Measurements from ENCODE around the gene KLHDC4.

Gene KLHDC4

DNA sequence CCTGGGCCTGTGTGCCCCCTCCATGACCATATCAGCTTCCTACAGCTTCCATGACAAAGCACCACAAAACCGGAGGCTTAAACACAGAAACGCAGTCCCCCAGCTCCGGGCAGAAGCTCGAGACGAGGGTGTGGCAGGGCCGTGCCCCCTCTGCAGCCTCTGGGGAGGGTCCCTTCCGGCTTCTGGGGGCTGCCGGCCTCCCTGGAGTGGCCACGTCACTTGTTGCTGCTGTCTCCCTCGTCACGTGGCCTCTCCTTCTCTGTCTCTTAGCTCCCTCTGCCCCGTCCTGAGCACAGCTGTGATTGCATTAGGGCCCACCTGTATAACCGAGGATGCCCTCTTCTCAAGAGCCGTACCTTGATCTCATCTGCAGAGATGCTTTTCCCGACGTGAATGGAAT lies 98.9 kb downstream of the KLHDC4 start:
- no peak for DNase-seq
- no peak overlapping the region for H3K27ac ChIP-seq (ENCODE audit: low read length)
- H3K36me3 ChIP-seq (replicated peaks; ENCODE audit: insufficient read depth, low read length): no peaks in the 10 kb centered on the region
- H3K4me3 ChIP-seq (ENCODE audit: low read length): no peak overlapping the region
- H4K20me1 ChIP-seq (ENCODE audit: insufficient read depth, low read length): no peaks in the 10 kb centered on the region
- H3K79me2 ChIP-seq (ENCODE audit: low read length): no peaks in the 10 kb centered on the region
- no peaks in the 10 kb centered on the region for H3F3A ChIP-seq (ENCODE audit: insufficient read depth, low read length)
- H3K4me1 ChIP-seq (ENCODE audit: low read length): no peaks in the 10 kb centered on the region
- no peak overlapping the region for H3K9ac ChIP-seq (ENCODE audit: low read length)
- no peak overlapping the region for H2AFZ ChIP-seq (ENCODE audit: low read length)
- H3K4me2 ChIP-seq (ENCODE audit: low read depth, low read length): no peak overlapping the region
- TF ChIP-seq, protein P1, sequence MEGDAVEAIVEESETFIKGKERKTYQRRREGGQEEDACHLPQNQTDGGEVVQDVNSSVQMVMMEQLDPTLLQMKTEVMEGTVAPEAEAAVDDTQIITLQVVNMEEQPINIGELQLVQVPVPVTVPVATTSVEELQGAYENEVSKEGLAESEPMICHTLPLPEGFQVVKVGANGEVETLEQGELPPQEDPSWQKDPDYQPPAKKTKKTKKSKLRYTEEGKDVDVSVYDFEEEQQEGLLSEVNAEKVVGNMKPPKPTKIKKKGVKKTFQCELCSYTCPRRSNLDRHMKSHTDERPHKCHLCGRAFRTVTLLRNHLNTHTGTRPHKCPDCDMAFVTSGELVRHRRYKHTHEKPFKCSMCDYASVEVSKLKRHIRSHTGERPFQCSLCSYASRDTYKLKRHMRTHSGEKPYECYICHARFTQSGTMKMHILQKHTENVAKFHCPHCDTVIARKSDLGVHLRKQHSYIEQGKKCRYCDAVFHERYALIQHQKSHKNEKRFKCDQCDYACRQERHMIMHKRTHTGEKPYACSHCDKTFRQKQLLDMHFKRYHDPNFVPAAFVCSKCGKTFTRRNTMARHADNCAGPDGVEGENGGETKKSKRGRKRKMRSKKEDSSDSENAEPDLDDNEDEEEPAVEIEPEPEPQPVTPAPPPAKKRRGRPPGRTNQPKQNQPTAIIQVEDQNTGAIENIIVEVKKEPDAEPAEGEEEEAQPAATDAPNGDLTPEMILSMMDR (IDR thresholded peaks at IDR 0.05; ENCODE audit: low read length): no peak
- no peak for TF ChIP-seq EZH2phosphoT487 (IDR thresholded peaks at IDR 0.05; ENCODE audit: low read length)
- TF ChIP-seq EZH2 (optimal IDR thresholded peaks at IDR 0.05; ENCODE audit: low read depth, low read length): no peak
- H3K27me3 ChIP-seq (replicated peaks; ENCODE audit: insufficient read depth, low read length): peaks cover 77% of the 10 kb centered on the region
- no peaks in the 10 kb centered on the region for H3K9me2 ChIP-seq (replicated peaks; ENCODE audit: insufficient read depth, low read length)
- H3K9me3 ChIP-seq (replicated peaks; ENCODE audit: insufficient read depth, low read length): no peaks in the 10 kb centered on the region

DNA sequence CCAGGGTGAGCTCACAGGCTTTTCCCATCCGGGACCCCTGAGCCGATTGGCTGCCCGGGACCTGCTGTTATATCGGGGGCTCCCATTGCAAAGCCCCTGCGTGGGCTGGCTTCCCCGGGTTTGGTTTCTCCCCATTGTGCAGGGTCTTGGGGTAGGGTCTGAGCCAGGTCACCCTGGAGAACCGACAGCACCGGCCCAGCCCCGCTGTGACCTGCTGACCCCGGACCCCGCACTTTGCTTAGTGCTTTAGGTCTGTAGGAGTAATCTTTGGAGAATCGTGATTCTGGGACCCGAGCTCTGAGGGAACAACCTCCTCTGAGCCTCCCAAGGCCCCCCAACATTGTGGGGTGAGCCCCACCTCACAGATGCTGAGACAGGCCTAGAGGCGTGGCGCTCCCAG lies 100.6 kb downstream of the KLHDC4 start:
- no peaks in the 10 kb centered on the region for H3F3A ChIP-seq (ENCODE audit: insufficient read depth, low read length)
- DNase-seq: no peak
- H3K9me2 ChIP-seq (replicated peaks; ENCODE audit: insufficient read depth, low read length): no peaks in the 10 kb centered on the region
- H3K79me2 ChIP-seq (ENCODE audit: low read length): no peaks in the 10 kb centered on the region
- H3K9ac ChIP-seq (ENCODE audit: low read length): no peak overlapping the region
- H3K27me3 ChIP-seq (replicated peaks; ENCODE audit: insufficient read depth, low read length): peaks cover 60% of the 10 kb centered on the region
- no peaks in the 10 kb centered on the region for H3K36me3 ChIP-seq (replicated peaks; ENCODE audit: insufficient read depth, low read length)
- no peak overlapping the region for H2AFZ ChIP-seq (ENCODE audit: low read length)
- H3K9me3 ChIP-seq (replicated peaks; ENCODE audit: insufficient read depth, low read length): no peaks in the 10 kb centered on the region
- no peaks in the 10 kb centered on the region for H3K4me1 ChIP-seq (ENCODE audit: low read length)
- no peak overlapping the region for H3K4me2 ChIP-seq (ENCODE audit: low read depth, low read length)
- no peaks in the 10 kb centered on the region for H4K20me1 ChIP-seq (ENCODE audit: insufficient read depth, low read length)
- no peak overlapping the region for H3K4me3 ChIP-seq (ENCODE audit: low read length)
- no peak overlapping the region for H3K27ac ChIP-seq (ENCODE audit: low read length)
- TF ChIP-seq EZH2 (optimal IDR thresholded peaks at IDR 0.05; ENCODE audit: low read depth, low read length): no peak
- TF ChIP-seq, protein P1 (IDR thresholded peaks at IDR 0.05; ENCODE audit: low read length): no peak
- no peak for TF ChIP-seq EZH2phosphoT487 (IDR thresholded peaks at IDR 0.05; ENCODE audit: low read length)

DNA sequence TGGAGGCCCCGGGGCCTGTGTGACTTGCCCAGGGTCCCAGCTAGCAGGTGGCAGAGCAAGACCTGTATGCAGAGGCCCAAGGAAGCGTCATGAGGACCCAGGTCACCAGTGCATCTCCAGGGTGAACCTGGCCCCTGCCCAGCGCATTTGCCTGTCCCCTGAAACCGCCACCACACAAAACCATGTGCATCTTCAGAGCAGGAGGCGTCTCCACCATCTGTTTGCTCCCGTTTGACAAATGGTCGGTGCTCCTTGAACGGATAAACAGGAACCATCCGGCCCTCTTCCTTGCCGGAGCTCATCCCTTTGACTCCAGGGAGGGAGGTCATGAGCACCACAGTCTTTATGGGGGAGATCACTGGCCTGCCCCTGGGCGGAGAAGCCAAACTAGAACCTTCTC lies 101.0 kb downstream of the KLHDC4 start:
- no peaks in the 10 kb centered on the region for H4K20me1 ChIP-seq (ENCODE audit: insufficient read depth, low read length)
- no peak overlapping the region for H3K27ac ChIP-seq (ENCODE audit: low read length)
- no peaks in the 10 kb centered on the region for H3K79me2 ChIP-seq (ENCODE audit: low read length)
- H3K27me3 ChIP-seq (replicated peaks; ENCODE audit: insufficient read depth, low read length): peaks cover 58% of the 10 kb centered on the region
- H2AFZ ChIP-seq (ENCODE audit: low read length): no peak overlapping the region
- no peak overlapping the region for H3K9ac ChIP-seq (ENCODE audit: low read length)
- H3K4me2 ChIP-seq (ENCODE audit: low read depth, low read length): no peak overlapping the region
- no peaks in the 10 kb centered on the region for H3F3A ChIP-seq (ENCODE audit: insufficient read depth, low read length)
- H3K9me2 ChIP-seq (replicated peaks; ENCODE audit: insufficient read depth, low read length): no peaks in the 10 kb centered on the region
- H3K4me1 ChIP-seq (ENCODE audit: low read length): no peaks in the 10 kb centered on the region
- H3K4me3 ChIP-seq (ENCODE audit: low read length): no peak overlapping the region
- TF ChIP-seq EZH2phosphoT487 (IDR thresholded peaks at IDR 0.05; ENCODE audit: low read length) (no peak), EZH2 (optimal IDR thresholded peaks at IDR 0.05; ENCODE audit: low read depth, low read length) (no peak)
- TF ChIP-seq, protein P1 (IDR thresholded peaks at IDR 0.05; ENCODE audit: low read length): no peak
- H3K9me3 ChIP-seq (replicated peaks; ENCODE audit: insufficient read depth, low read length): no peaks in the 10 kb centered on the region
- no peak for DNase-seq
- H3K36me3 ChIP-seq (replicated peaks; ENCODE audit: insufficient read depth, low read length): no peaks in the 10 kb centered on the region

Measured in MM.1S (cell line).